Sigmoid colon (tissue), 4 donors: ENCODE data around the gene PRICKLE4.

Source experiments
- CTCF ChIP-seq, 4 experiments: fragments of 450-650 bp in 3 of 4; fragments of 200-600 bp in 1 of 4; IDR thresholded peaks; one replicate each; pipeline ENCODE4 v1.5.1; 2016 to 2019; ENCODE audit warnings: antibody characterized with exemption in 4 of 4, mild to moderate bottlenecking in 3 of 4, moderate library complexity in 2 of 4
- POLR2AphosphoS5 ChIP-seq, 4 donors: sonication (generic); formaldehyde crosslinking; IDR thresholded peaks; one replicate each; pipeline ENCODE4 v1.6.1; 2017; ENCODE audit warnings: antibody characterized with exemption in 4 of 4

GRCh38 chr6:41778895-41779294 lies 1.7 kb upstream of the PRICKLE4 start:
- TF ChIP-seq POLR2AphosphoS5 (IDR thresholded peaks at IDR 0.05) = no peak
- no peak for TF ChIP-seq CTCF (IDR thresholded peaks at IDR 0.05)
